ENCODE measurements around the gene USP50.
"Not testable (repeated sequence)": the region's sequence is repeated elsewhere in the genome, so short reads cannot be mapped to it uniquely, and the experiment has no call there.

Gene USP50

DNA sequence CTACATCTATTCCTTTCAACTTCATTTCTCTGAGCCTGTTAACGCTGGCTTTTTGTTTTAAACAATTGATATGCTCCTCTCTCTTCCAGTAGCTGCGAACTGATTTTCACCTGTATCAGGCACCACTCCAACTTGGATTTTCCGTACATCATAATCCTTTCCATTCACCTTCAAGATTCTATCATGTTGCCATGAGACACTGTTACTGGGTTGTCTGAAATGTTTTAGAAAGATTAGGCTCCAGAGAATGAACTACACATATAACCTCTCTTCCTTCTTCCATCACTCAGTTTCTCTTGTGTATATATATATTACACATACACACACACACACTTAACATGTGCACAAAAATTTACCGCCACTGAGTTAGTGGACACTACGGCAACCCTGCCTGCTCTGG is at the start of gene USP50:
Gene USP50, minus strand, starts transcription at position 101 of the 400 bp plus-strand sequence. CDS start 141 bp downstream, outside the sequence.
- no peak for DNase-seq (ENCODE audit: low spot score)

DNA sequence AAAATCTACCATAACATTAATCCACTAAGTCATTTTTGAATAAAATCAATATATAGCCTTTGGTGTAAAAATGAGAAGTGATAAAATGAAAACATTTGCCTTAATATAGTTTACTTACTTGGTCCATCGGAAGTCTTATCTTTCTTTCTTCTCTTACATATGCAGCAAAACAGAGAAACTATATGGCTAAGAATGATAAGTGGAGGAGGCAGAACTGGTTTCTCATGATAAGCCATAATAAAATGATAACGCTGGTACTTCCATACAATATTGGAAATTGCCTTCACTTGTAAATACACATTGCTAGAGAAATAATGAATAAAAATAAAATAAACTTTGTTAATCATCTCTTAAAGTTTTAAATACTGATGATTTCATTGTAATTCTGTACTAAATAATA is 47.8 kb upstream of the USP50 start:
- DNase-seq (ENCODE audit: low spot score), result no peak

DNA sequence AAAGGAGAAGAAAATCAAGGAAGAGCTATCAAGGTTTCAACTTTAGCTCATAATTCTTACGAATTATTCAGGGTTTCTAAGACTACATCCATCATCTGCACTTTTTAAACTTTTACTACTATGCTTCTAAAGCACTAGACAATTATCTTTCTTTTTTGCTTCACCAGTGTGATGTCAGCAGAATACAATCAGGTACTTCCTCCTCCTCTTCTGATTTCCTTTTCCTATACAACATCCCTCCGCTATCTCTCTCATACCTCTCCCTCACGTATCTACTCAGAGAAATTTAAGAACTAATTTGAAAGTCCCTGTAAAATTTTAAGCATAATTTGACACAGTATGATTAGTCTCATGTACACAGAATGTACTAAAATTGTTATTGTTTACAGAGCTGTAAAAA is 47.3 kb upstream of the USP50 start:
- no peak for DNase-seq (ENCODE audit: low spot score)

DNA sequence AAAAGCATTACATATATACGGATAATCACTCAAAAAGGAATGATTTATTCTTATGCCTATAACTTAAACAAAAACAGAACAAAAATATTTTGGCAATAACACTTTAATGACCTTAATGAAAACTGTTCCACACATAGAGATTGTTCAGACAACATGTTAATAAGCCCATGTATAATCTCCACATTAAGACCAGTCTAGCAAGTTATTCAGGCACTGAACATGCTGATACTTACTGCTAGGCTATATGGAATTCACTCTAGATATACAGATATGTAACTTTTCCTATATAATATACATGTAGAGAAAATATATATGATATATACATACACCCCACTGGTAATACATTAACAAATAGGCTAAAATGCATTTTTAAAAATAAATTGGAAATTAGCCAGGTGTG is 43.8 kb upstream of the USP50 start:
- no peak for DNase-seq (ENCODE audit: low spot score)

DNA sequence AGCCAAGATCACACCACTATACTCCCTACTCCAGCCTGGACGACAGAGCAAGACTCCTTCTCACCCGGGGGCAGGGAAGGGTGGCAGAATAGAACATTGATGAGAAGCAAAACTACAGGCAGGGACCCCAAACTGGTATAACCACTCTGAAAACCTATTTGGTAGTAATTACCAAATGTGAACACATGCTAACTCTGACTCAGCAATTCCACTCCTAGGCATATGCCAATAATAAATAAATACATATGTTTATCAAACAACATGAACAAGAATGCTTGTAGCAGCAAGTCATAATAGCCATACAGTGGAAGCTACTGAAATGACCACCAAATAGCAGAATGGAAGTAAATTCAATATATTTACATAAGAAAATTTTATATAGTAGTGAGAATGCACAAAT is 31.0 kb upstream of the USP50 start:
- no peak for DNase-seq (ENCODE audit: low spot score)

DNA sequence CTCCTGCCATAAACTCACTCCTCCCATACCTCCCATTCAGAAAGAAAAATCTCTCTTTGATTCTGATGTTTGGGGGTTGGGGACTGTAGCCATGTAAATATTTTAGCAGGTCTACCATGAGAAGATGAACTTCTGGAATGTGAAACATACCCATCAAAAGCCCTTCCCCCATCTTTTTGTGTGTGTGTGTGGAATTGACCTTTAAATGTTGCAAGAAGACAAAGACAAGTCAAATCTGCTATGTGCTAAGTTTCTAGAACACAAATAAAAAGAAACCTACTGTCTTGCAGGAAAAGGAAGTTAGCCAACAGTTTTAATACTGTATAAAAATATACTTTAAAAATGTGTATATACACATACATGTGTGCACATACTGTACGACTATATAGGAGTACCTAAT is 29.7 kb upstream of the USP50 start:
- DNase-seq (ENCODE audit: low spot score), result no peak

DNA sequence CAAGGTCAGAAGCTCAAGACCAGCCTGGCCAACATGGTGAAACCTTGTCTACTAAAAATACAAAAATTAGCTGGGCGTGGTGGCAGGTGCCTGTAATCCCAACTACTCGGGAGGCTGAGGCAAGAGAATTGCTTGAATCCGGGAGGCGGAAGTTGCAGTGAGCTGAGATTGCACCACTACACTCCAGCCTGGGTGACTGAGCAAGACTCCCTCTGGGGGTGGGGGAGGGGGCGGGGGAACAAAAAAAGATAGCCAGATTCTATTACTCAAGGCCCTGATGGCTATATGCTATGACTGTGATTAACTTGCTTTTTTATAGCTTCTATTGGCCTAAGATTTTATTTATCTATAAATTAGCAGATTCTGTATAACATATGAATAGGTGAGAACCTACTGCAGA is 27.4 kb upstream of the USP50 start:
- not testable (repeated sequence) for DNase-seq (ENCODE audit: low spot score)

DNA sequence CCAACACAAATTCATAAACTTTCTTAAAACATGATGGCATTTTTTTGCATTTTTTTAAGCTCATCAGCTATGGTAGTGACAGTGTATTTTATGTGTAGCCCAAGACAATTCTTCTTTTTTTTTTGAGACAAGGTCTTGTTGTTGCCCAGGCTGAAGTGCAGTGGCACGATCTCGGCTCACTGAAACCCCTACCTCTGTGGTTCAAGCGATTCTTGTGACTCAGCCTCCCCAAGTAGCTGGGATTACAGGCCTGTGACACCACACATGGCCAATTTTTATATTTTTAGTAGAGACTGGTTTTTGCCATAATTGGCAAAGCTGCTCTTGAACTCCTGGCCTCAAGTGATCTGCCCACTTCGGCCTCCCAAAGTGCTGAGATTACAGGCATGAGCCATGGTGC is 17.3 kb upstream of the USP50 start:
- DNase-seq (ENCODE audit: low spot score), result no peak

DNA sequence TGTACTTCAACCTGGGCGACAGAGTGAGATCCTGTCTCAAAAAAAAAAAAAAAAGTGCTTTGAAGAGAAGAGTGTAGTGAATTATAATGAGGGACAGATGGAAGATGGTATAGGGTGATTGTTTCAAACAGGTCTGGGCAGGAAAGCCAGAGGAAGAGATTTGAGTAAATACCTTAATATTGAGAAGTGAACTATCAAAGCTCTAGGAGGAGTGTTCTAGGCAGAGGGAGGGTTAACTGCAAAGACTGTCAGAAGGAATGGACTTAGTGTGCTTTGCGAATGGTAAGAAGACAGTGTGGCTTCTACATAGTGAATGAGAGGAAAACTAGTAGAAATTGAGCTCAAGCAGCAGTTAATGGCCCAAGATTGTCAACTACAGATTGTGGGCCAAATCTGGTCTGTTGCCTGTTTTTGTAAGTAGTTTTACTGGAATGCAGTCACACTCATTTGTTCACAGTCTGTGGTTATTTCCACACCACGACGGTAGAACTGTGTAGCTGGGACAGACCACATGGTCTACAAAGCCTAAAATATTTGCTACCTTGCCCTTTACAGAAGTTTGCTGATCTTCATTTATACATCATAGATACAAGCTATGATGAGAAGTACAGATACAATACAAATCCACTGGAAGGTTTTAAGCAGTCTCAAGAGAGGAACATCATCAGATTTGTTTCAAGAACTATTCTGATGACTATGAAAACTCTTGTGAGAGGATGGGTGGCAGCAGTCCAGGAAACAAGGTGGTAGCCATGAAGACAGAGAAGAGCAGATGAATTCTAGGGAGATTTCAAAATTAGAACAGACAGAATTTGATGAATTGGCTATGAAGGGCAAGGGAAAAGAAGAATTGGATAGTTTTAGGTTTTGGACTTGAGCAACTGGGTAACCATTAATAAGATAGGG is 16.5 kb upstream of the USP50 start:
- no peak for DNase-seq (ENCODE audit: low spot score)

DNA sequence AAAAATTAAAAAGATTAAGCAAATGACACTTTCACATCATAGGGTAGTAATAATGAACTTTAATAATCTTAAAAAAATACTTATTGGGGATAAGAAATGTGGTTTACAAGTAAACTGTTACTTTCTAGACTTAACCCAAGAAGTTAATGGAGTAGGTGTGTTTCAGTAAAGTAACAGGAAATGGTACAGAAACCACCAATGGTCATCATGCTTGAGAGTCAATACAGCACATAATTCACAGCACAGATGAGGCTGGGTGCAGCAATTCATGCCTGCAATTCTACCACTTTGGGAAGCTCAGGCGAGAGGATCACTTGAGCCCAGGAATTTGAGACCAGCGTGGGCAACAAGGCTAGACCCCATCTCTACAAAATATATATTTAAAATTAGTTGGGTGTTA is 11.5 kb upstream of the USP50 start:
- DNase-seq (ENCODE audit: low spot score), result no peak

DNA sequence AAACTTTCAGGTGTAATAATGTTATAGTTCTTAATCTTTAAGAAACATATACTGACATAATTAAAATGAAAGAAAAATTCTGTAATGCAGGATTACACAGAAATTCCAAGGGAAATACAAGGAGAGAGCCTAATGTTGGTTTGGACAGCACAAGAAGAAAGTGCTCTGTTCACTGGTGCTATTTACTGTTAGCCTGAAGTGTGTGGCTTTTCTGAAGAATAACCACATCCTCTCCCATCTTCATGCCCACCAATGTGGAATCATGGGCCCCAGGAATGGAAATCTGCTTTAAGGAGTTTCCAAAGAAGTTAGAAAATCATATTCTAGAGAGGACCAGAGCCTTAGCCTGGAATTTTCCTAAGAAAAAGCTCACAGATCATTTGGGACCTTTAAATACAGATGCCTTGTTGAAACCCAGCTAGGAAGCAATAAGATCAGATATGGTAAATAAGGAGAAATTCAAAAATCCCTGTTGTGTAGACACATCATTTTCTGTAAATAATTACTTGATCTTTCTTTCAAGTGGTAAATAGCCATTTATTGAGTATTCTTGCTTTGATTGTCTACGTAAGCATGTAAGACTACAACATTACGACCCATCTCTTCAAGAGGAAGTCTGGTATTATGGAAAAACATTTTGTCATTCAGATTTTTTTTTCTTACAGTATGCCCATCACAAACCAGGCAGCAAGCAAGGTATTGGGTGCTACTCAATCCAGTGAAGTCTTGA is 10.3 kb upstream of the USP50 start:
- DNase-seq (ENCODE audit: low spot score), result no peak

DNA sequence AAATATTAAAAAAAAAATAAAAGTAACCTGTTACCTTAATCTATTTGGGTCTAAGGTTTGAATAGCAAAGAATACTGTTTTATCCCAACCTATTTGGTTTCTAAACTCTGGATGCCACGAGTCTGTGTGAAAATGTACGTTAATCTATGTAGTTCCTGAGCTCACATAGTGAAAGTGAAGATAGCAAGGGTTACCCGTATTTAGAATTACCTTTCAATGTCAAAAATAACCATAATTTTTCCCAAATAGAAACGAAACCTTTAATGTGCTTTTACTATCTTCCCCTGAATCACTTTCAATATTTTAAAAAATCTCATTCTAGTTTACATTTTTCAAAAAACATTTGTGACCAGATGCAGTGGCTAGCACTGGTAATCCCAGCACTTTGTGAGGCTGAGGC is 5.8 kb upstream of the USP50 start:
- no peak for DNase-seq (ENCODE audit: low spot score)

DNA sequence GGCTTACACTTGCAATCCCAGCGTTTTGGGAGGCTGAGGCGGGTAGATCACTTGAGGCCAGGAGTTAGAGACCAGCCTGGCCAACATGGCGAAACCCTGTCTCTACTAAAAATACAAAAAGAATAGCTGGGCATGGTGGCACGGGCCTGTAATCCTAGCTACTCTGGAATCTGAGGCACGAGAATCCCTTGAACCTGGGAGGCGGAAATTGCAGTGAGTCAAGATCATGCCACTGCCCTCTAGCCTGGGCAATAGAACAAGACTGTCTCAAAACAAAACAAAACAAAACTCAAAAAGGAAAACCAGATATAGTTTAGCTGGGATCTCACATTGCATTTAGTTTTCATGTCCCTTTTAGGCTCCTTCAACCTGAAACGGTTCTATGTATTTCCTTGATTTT is 2.9 kb upstream of the USP50 start:
- DNase-seq (ENCODE audit: low spot score), result no peak

DNA sequence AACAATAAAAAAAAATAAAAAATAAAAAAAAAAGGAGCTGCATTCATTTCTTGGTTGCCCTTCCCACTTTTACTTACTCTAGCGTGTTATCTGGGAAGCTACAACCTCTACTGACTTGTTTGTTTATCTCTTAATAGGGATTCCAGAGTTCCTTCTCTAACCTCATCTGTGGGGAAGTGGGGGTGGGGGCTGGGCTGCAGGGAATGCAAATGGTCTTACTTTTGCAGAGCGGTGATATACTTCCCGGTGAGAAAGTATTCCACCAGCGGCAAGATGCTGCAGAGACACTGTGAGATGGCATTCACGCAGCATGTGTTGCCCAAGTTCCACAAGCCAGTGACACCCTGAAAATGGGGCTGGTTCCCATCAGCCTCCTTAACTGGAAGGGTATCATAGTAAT is 2.1 kb downstream of the USP50 start:
- DNase-seq (ENCODE audit: low spot score), result no peak

DNA sequence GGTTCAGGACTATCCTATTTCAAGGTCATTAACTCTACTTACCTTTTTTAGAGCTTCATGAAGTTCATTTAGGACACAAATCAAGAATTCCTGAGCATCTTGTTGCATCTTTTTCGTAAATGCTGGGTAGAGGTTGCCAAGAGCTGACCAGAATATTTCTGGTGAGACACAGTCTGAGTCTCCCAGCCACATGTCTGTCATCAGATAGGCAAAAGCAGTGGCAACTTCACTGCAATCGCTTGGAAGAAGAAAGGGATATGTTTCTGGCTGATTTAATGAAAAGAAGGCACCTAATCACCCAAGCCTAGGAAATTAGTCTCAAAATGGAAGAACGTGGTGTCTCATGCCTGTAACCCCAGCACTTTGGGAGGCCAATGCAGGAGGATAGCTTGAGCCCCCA is 2.9 kb downstream of the USP50 start:
- no peak for DNase-seq (ENCODE audit: low spot score)

DNA sequence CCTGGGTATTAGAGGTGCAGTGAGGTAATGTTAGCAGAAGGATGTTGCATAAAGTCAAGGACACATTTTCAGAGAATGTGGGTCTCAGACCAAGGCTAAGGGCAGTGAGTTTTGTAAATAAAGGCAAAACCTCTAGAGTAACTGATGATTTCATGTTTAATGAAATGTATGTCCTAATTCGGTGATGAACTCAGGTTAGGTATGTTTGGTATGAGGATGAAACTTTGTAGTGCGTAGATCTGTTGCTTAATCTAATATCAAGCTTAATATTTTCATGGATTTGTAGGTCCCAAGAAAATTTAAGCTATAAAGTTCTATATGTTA is 3.6 kb downstream of the USP50 start:
- DNase-seq (ENCODE audit: low spot score), result no peak

DNA sequence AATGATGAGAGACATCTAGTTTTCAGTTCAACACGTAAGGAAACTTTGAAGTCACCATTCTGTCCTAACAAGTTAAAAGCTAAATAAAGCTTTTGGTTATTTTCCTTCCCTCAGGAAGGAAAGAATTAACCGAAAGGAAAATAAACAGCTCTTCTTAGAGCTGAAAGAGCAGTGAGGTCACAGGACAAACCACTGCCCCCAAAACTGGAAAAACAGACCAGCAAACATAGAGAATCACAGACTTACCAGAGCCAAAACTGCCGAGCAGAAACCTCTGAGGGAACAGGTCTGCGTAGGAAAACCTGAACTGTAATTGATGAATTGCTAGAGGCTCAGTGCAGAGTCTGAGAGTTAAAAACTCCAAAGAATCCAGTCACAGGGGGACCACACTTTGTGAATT is 14.7 kb downstream of the USP50 start:
- DNase-seq (ENCODE audit: low spot score), result no peak

DNA sequence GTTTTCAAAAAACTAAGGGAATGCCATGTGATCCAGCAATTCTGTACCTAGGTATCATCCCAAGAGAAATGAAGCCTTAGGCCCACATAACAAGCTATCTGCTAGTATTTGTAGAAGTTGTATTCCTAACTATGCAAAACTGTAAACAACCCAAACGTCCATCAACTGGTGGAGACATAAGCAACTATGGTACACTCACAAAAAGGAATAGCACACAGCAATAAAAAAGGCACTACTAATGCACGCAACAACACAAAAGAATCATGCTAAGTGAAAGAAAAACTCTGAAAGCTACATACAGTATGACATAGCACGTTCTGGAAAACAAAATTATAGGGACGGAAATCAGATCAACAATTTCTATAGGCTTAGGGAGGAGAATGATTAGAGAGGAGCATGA is 15.3 kb downstream of the USP50 start:
- DNase-seq (ENCODE audit: low spot score), result no peak

DNA sequence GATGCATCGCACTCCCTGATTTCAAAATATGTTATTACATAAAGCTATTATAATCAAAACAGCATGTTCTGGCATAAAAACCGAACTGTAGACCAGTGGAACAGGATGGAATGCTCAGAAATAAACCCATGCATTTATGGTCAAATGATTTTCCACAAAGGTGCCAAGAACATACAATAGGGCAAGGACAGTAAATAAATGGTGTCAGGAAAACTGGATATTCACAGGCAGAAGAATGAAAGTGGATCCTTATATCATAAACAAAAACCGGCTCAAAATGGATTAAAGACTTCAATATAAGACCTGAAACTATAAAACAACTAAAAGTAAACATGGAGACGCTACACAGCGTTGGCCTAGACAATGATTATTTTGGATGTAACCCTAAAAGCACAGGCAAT is 22.6 kb downstream of the USP50 start:
- DNase-seq (ENCODE audit: low spot score), result no peak

DNA sequence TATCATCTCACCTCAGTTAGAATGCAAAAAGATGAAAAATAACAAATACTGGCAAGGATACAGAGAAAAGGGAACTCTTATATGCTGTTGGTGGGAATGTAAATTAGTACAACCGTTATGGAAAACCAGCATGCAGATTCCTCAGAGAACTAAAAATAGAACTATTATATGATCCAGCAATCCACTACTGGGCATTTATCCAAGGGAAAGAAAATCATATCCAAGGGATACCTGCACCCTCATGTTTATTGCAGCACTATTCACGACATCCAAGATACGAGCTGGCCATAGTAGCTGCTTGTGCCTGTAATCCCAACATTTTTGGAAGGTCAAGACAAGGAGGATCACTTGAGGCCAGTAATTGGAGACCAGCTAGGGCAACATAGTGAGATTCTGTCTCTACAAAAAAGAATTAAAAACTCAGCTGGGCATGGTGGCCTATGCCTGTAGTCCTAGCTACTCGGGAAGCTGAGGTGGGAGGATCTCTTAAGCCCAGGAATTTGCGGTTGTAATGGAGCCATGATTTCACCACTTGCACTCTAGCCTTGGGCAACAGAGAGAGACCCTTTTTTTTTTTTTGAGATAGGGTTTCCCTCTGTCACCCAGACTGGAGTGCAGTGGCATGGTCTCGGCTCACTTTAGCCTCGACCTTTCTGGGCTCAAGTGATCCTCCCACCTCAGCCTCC is 26.6 kb downstream of the USP50 start:
- DNase-seq (ENCODE audit: low spot score), result no peak

DNA sequence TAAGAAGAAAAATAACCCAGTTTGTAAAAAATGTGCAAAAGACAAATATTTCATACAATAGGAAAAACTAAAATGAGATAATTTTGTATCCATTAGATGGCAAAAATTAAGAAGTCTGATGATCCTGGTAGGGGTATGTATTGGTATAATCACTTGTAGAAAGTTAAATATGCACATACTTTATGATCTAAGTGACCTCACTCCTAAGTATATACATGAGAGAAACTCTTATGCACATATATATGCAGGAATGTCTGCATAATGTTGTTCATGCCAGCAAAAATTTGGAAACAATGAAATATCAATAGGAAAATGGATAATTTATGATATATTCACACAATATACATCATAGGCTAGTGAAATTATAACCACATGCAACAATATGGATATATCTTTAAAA is 33.5 kb downstream of the USP50 start:
- no peak for DNase-seq (ENCODE audit: low spot score)

DNA sequence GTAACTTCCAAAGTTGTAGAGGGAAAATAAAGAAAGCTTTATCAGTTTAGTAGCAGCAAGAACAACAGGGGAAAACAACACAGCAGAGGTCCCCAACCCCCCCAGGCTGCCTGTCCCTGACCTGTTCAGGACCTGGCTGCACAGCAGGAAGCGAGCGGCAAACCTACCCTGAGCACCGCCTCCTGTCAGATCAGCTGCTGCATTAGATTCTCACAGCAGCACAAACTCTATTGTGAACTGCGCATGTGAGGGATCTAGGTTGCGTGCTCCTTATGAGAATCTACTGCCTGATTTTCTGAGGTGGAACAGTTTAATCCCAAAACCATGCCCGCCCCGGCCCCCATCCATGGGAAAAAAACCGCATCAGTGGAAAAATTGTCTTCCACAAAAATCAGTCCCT is 40.3 kb downstream of the USP50 start:
- DNase-seq (ENCODE audit: low spot score), result no peak

DNA sequence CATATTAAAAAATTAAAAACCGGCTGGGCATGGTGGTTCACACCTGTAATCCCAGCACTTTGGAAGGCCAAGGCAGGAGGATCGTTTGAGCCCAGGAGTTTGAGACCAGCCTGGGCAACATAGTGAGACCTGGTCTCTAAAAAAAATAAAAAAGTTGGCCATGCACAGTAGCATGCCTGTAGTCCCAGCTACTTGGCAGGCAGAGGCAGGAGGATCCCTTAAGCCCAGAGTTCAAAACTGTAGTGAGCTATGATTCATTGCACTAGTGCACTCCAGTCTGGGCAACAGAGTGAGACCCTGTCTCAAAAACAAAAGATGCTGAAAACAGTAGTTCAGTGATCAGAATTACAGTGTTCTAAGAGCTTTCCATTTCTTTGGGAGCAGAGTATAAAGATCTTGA is 40.8 kb downstream of the USP50 start:
- not testable (repeated sequence) for DNase-seq (ENCODE audit: low spot score)
